ENCODE data around the gene CC2D1A.

GRCh38 chr19:13955662-13956364 lies 49.8 kb downstream of the CC2D1A start:
- TF ChIP-seq CTCF (IDR thresholded peaks at IDR 0.05; ENCODE audit: insufficient read depth, low read length) = no peak
- no peak for TF ChIP-seq POLR2AphosphoS5 (IDR thresholded peaks at IDR 0.05; ENCODE audit: low read depth)
- no peak for TF ChIP-seq REST (IDR thresholded peaks at IDR 0.05; ENCODE audit: insufficient replicate concordance, low read depth)
- TF ChIP-seq GABPA (IDR thresholded peaks at IDR 0.05; ENCODE audit: low read depth) = no peak
